Fibroblast of lung (primary cell): Measurements from ENCODE around the gene MANBA. TPM values are rescaled to one million over a fixed set of nuclear protein-coding genes. Genes with fewer than 3 reads are reported as not detected.

Experiments
- DNase-seq, 2 donors: peaks; one replicate each; pipeline versions ENCODE4 v3.0.0 to v3.0.0-alpha.2; 2010; ENCODE audit warnings: low read depth in 2 of 2
- H2AFZ ChIP-seq: 2 replicates; pipeline ENCODE4 v1.5.1; 2012; ENCODE audit warnings: low read length, control low read depth, inconsistent platforms
- H3K27ac ChIP-seq: 2 replicates; pipeline ENCODE4 v1.5.1; 2011; ENCODE audit warnings: low read length, control low read depth; ENCODE audit not compliant: insufficient read depth
- H3K27me3 ChIP-seq: 2 replicates; pipeline ENCODE4 v1.5.1; 2011; ENCODE audit warnings: mild to moderate bottlenecking, low read length; ENCODE audit not compliant: control insufficient read depth, insufficient read depth
- H3K36me3 ChIP-seq: 2 replicates; pipeline ENCODE4 v1.5.1; 2011; ENCODE audit warnings: low read length; ENCODE audit not compliant: control insufficient read depth, insufficient read depth
- H3K4me1 ChIP-seq: 2 replicates; pipeline ENCODE4 v1.5.1; 2011; ENCODE audit warnings: low read length; ENCODE audit not compliant: control insufficient read depth, insufficient read depth; ENCODE audit errors: extremely low read depth
- H3K4me2 ChIP-seq: 2 replicates; pipeline ENCODE4 v1.5.1; 2011; ENCODE audit warnings: low read length, control low read depth; ENCODE audit not compliant: insufficient read depth; ENCODE audit errors: extremely low read depth
- H3K4me3 ChIP-seq, 4 experiments: fragments of 200-600 bp in 1 of 4; sonication (generic) in 1 of 4; replicated peaks in 1 of 4; 2 replicates each; pipeline ENCODE4 v1.5.1; 2011 to 2016; ENCODE audit warnings: low read length in 4 of 4, low read depth in 3 of 4, mild to moderate bottlenecking in 3 of 4, control low read depth in 2 of 4, inconsistent platforms in 1 of 4, mixed read lengths in 1 of 4; ENCODE audit not compliant: insufficient read depth in 1 of 4; ENCODE audit errors: control extremely low read depth in 1 of 4
- H3K79me2 ChIP-seq: 2 replicates; pipeline ENCODE4 v1.5.1; 2012; ENCODE audit warnings: mild to moderate bottlenecking, low read length, inconsistent platforms; ENCODE audit not compliant: control insufficient read depth, insufficient read depth
- H3K9ac ChIP-seq: 2 replicates; pipeline ENCODE4 v1.5.1; 2011; ENCODE audit warnings: mild to moderate bottlenecking, low read length, control low read depth; ENCODE audit not compliant: insufficient read depth
- H3K9me3 ChIP-seq: 2 replicates; pipeline ENCODE4 v1.5.1; 2012; ENCODE audit warnings: low read depth, low read length; ENCODE audit not compliant: control insufficient read depth, insufficient read depth
- H4K20me1 ChIP-seq: 2 replicates; pipeline ENCODE4 v1.5.1; 2011; ENCODE audit warnings: low read length; ENCODE audit not compliant: control insufficient read depth, insufficient read depth; ENCODE audit errors: extremely low read depth
- EZH2 ChIP-seq: IDR thresholded peaks from 2 replicates; pipeline ENCODE4 v1.5.1; 2012; ENCODE audit warnings: low read length, control low read depth, mild to moderate bottlenecking; ENCODE audit errors: missing control alignments
- polyA plus RNA-seq, 2 donors: library from polyadenylated mRNA; depleted of rRNA in 1 of 2; stranded (reverse) in 1 of 2; unstranded in 1 of 2; fragments of >200 nt; gene quantifications; 2 replicates each; pipeline ENCODE4 v1.2.1, GENCODE V29; 2011 to 2012; ENCODE audit warnings: missing spikeins in 1 of 2
- total RNA-seq: library from RNA; depleted of rRNA; stranded (reverse); fragments of >200 nt; gene quantifications from 2 replicates; pipeline ENCODE4 v1.2.1, GENCODE V29; 2014
- TF ChIP-seq, protein P1 (sequence below), 2 donors: IDR thresholded peaks in 1 of 2; conservative IDR thresholded peaks in 1 of 2; 1 replicate in 1 of 2; 2 replicates in 1 of 2; pipeline ENCODE4 v1.5.1; 2011 to 2012; ENCODE audit warnings: low read length in 2 of 2, control low read depth in 1 of 2, inconsistent platforms in 1 of 2, low read depth in 1 of 2, mild to moderate bottlenecking in 1 of 2

Gene MANBA
- total and polyA plus RNA-seq, 2 donors (not counting 1 experiment from before 2014, with no cell fraction given), result 13.4 to 97.9 TPM

DNA sequence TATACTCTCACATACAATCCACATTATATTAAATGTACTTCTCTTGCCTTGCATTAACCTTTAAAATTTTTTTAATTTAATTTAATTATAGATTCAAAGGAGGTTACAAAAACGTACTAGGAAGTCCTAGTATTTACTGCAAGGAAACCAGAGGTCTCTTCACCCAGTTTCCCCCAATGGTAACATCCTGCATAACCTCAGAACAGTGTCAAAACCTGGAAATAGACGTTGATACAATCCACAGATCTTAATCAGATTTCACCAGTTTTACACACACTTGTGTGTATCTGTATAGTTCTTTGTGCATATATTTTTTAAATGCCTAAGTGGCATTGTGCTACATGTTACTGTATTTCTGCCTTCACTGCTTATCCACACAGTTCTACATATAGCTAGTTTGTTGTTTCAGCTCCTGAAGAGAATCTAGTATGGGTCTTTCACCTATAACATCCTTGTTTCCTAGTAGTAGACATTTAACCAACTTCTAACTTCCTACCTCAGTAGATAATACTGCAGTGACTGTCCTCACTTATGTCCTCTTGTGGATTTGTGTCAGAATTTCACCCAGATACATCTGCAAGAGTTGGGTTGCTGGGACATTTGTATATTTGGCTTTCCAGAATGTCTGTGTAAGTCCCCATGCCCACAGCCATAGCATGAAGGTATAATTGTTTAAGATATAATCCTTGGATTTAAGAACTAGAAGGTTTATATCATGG, 156.4 kb downstream of the MANBA start:
- no peak for DNase-seq
- TF ChIP-seq, protein P1, sequence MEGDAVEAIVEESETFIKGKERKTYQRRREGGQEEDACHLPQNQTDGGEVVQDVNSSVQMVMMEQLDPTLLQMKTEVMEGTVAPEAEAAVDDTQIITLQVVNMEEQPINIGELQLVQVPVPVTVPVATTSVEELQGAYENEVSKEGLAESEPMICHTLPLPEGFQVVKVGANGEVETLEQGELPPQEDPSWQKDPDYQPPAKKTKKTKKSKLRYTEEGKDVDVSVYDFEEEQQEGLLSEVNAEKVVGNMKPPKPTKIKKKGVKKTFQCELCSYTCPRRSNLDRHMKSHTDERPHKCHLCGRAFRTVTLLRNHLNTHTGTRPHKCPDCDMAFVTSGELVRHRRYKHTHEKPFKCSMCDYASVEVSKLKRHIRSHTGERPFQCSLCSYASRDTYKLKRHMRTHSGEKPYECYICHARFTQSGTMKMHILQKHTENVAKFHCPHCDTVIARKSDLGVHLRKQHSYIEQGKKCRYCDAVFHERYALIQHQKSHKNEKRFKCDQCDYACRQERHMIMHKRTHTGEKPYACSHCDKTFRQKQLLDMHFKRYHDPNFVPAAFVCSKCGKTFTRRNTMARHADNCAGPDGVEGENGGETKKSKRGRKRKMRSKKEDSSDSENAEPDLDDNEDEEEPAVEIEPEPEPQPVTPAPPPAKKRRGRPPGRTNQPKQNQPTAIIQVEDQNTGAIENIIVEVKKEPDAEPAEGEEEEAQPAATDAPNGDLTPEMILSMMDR (conservative IDR thresholded peaks at IDR 0.05 in 1 of 2, IDR thresholded peaks at IDR 0.05 in 1 of 2; ENCODE audit: low read depth in 1 of 2, low read length in 2 of 2), result no peak
- no peak for TF ChIP-seq EZH2
- Histone ChIP-seq H3K9me3 (no peaks in the 10 kb centered on the region), H3K27me3 (no peaks in the 10 kb centered on the region), H3K9ac (no peak overlapping the region), H2AFZ (no peak overlapping the region), H3K79me2 (no peaks in the 10 kb centered on the region), H4K20me1 (no peaks in the 10 kb centered on the region), H3K27ac (no peak overlapping the region), H3K4me2 (no peak overlapping the region), H3K4me3 (no peak overlapping the region), H3K4me1 (no peaks in the 10 kb centered on the region), H3K36me3 (peaks cover 1% of the 10 kb centered on the region)

DNA sequence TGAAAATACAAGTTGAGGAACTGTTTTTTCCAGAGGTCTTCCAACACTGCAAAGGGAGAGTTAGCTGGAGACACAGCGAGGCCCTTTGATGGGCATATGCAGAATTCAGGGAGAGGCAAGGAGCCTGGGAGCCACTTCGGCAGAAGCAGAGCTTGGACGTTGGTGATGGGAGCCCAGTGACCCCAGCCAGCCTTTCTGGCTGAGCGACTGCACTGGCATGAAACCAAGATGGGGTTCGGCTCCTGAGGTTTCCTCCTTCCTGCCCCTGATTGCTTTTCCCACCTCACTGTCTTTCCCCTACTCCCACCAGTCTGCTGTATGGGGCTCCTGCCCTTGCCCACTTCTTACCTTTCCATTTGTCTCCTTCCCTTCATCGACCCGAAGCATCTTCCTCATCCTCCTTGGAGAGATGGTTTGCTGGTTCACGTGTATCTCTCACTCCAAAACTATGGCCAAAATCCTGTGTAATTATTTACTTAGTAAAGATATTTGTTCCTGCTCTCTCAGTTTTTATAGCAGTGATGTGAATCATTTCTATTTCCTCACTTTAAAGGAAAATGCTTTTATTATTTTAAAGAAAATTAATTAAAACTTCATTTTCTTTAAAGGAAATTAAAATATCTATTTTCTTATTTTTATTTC, 159.1 kb downstream of the MANBA start:
- Histone ChIP-seq H3K79me2 (no peaks in the 10 kb centered on the region), H3K9me3 (no peaks in the 10 kb centered on the region), H3K4me3 (no peak overlapping the region), H3K27ac (no peak overlapping the region), H2AFZ (no peak overlapping the region), H3K36me3 (peaks cover 4% of the 10 kb centered on the region), H3K4me1 (no peaks in the 10 kb centered on the region), H3K4me2 (no peak overlapping the region), H3K9ac (no peak overlapping the region), H4K20me1 (no peaks in the 10 kb centered on the region), H3K27me3 (no peaks in the 10 kb centered on the region)
- no peak for DNase-seq
- TF ChIP-seq, protein P1 (conservative IDR thresholded peaks at IDR 0.05 in 1 of 2, IDR thresholded peaks at IDR 0.05 in 1 of 2; ENCODE audit: low read depth in 1 of 2, low read length in 2 of 2), result no peak
- no peak for TF ChIP-seq EZH2

DNA sequence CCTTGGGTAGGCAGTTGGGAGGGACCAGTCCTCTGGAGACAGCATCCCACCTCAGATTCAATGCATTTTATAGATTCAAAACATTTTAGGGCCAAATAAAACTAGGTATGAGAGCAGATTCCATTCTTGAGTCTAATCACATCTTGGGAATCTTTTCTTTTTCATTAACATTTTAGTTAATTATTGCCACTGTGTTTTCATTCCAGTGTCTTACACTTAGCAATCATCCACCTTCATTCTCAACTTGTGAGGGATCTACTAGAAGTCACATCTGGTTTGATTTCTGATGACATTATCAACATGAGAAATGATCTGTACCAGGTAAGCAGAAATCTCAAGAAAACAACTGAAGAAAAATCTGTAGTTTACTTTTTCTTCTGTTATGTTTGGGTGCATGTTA, 160.1 kb downstream of the MANBA start:
- Histone ChIP-seq H3K4me2 (no peak overlapping the region), H3K9me3 (no peaks in the 10 kb centered on the region), H3K27ac (no peak overlapping the region), H3K36me3 (peaks cover 4% of the 10 kb centered on the region), H2AFZ (no peak overlapping the region), H3K79me2 (no peaks in the 10 kb centered on the region), H4K20me1 (no peaks in the 10 kb centered on the region), H3K4me3 (no peak overlapping the region), H3K27me3 (no peaks in the 10 kb centered on the region), H3K9ac (no peak overlapping the region), H3K4me1 (no peaks in the 10 kb centered on the region)
- TF ChIP-seq, protein P1 (conservative IDR thresholded peaks at IDR 0.05 in 1 of 2, IDR thresholded peaks at IDR 0.05 in 1 of 2; ENCODE audit: low read depth in 1 of 2, low read length in 2 of 2), result no peak
- no peak for TF ChIP-seq EZH2
- DNase-seq, result no peak
